ENCODE measurements around the gene DIPK1B. TPM values are rescaled to one million over a fixed set of nuclear protein-coding genes. Genes with fewer than 3 reads are reported as not detected.

Gene DIPK1B
- total and polyA plus RNA-seq, 2 donors (not counting 3 experiments of a cell fraction or from before 2014, with no cell fraction given), result 253 to 441 TPM

DNA sequence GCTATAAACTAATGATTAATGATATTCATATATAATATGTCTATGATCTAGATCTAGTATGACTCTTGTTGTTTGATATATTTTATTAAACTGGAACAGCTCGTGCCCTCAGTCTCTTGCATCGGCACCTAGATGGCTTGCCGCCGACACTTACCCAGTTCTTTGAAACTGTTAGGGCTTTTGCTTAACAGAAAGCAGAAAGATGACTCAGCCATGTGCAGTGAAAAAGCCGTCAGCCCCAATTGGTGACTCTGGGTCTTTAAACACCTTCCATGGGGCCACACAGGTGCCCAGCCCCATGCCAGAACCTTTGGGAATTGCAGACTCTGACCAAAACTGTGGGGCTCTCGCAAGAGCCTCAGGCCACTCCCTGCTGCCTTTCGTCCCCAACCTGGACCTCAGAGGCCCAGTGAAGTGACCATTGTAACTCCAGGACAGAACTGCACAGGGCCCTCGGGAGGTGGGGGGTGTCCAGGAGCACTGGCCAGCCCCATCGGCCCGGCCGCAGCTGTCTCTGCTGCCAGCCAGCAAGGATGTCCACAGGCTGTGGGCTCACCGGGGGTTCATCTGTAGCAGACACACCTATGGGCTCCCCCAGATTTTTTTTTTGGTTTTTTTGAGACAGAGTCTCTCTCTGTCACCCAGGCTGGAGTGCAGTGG lies 22.6 kb downstream of the DIPK1B start:
- Histone ChIP-seq H3K4me3 (replicated peaks in 1 of 3; ENCODE audit: insufficient read depth in 1 of 3, low read depth in 1 of 3, low read length in 3 of 3) (no peak overlapping the region), H3K36me3 (ENCODE audit: control insufficient read depth in 2 of 2, extremely low read depth in 1 of 2, insufficient read depth in 2 of 2, low read length in 2 of 2) (no peaks in the 10 kb centered on the region), H3K4me1 (ENCODE audit: control insufficient read depth, extremely low read depth, insufficient read depth, low read length) (peaks cover 2% of the 10 kb centered on the region), H3K27me3 (ENCODE audit: control insufficient read depth in 2 of 2, insufficient read depth in 2 of 2, low read length in 2 of 2) (no peaks in the 10 kb centered on the region), H2AFZ (ENCODE audit: low read depth, low read length) (no peak overlapping the region), H3K79me2 (ENCODE audit: control insufficient read depth, insufficient read depth, low read length) (peaks cover 5% of the 10 kb centered on the region), H3K9ac (replicated peaks; ENCODE audit: extremely low read depth, insufficient read depth, low read length) (no peak overlapping the region), H3K4me2 (ENCODE audit: insufficient read depth, low read length) (no peak overlapping the region), H4K20me1 (replicated peaks; ENCODE audit: control insufficient read depth, extremely low read depth, insufficient read depth, low read length) (no peaks in the 10 kb centered on the region), H3K9me1 (replicated peaks; ENCODE audit: control insufficient read depth, extremely low read depth, insufficient read depth, low read length) (no peaks in the 10 kb centered on the region), H3K27ac (ENCODE audit: insufficient read depth, low read depth, low read length) (no peak overlapping the region), H3K9me3 (replicated peaks; ENCODE audit: control insufficient read depth, insufficient read depth, low read length) (no peaks in the 10 kb centered on the region)
- CTCF ChIA-PET, result no interaction called here
- no peak for TF ChIP-seq POLR2AphosphoS5 (IDR thresholded peaks at IDR 0.05; ENCODE audit: insufficient read depth, low read depth, low read length)
- TF ChIP-seq FOS (IDR thresholded peaks at IDR 0.05; ENCODE audit: borderline replicate concordance, insufficient read depth, low read length), result no peak
- TF ChIP-seq, protein P1, sequence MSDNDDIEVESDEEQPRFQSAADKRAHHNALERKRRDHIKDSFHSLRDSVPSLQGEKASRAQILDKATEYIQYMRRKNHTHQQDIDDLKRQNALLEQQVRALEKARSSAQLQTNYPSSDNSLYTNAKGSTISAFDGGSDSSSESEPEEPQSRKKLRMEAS (IDR thresholded peaks at IDR 0.05; ENCODE audit: insufficient read depth, insufficient read length), result no peak
- no peak for TF ChIP-seq EZH2 (IDR thresholded peaks at IDR 0.05; ENCODE audit: borderline replicate concordance, low read depth, low read length, severe bottlenecking)
- TF ChIP-seq GATA2 (IDR thresholded peaks at IDR 0.05; ENCODE audit: insufficient read depth, insufficient read length, low read depth, low read length), result no peak
- no peak for TF ChIP-seq MYC (IDR thresholded peaks at IDR 0.05; ENCODE audit: low read depth, low read length)
- TF ChIP-seq, protein P2, sequence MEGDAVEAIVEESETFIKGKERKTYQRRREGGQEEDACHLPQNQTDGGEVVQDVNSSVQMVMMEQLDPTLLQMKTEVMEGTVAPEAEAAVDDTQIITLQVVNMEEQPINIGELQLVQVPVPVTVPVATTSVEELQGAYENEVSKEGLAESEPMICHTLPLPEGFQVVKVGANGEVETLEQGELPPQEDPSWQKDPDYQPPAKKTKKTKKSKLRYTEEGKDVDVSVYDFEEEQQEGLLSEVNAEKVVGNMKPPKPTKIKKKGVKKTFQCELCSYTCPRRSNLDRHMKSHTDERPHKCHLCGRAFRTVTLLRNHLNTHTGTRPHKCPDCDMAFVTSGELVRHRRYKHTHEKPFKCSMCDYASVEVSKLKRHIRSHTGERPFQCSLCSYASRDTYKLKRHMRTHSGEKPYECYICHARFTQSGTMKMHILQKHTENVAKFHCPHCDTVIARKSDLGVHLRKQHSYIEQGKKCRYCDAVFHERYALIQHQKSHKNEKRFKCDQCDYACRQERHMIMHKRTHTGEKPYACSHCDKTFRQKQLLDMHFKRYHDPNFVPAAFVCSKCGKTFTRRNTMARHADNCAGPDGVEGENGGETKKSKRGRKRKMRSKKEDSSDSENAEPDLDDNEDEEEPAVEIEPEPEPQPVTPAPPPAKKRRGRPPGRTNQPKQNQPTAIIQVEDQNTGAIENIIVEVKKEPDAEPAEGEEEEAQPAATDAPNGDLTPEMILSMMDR (IDR thresholded peaks at IDR 0.05; ENCODE audit: extremely low read depth in 1 of 2, insufficient read depth in 1 of 2, low read depth in 1 of 2, low read length in 2 of 2), result no peak
- TF ChIP-seq POLR2A (IDR thresholded peaks at IDR 0.05; ENCODE audit: low read depth, low read length), result no peak
- no peak for TF ChIP-seq JUN (IDR thresholded peaks at IDR 0.05; ENCODE audit: borderline replicate concordance, insufficient read depth, insufficient read length, low read depth)
- dilution Hi-C loops (cut with MboI; ENCODE audit: extremely low pct_ligation_motif_present, low sequenced_read_pairs) (no loop called here), intact Hi-C loops (cut with micrococcal nuclease) (no loop called here)
- DNase-seq (ENCODE audit: low read depth, low spot score) (no peak), FAIRE-seq (no peak)
- POLR2A ChIA-PET, result no interaction called here
- no TSS peak for BruUV-seq (replicated peaks)
